GM21423 (cell line): ENCODE data around the gene RBM45.
"Not testable (repeated sequence)": the region's sequence is repeated elsewhere in the genome, so short reads cannot be mapped to it uniquely, and the experiment has no call there.

ENCODE experiments used
- ATAC-seq: cut with Tn5 transposase; IDR thresholded peaks from one replicate; pipeline ENCODE4 v1.9.1; 2021; ENCODE audit warnings: mild to moderate bottlenecking, moderate library complexity; ENCODE audit not compliant: unreplicated experiment

RBM45 gene, protein sequence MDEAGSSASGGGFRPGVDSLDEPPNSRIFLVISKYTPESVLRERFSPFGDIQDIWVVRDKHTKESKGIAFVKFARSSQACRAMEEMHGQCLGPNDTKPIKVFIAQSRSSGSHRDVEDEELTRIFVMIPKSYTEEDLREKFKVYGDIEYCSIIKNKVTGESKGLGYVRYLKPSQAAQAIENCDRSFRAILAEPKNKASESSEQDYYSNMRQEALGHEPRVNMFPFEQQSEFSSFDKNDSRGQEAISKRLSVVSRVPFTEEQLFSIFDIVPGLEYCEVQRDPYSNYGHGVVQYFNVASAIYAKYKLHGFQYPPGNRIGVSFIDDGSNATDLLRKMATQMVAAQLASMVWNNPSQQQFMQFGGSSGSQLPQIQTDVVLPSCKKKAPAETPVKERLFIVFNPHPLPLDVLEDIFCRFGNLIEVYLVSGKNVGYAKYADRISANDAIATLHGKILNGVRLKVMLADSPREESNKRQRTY

GRCh38 chr2:178112202-178113152 is at the start of gene RBM45:
Gene RBM45, plus strand, starts transcription at chr2:178112437. Its CDS starts 110 bp downstream, at chr2:178112547.
- peak; percentile 93 for ATAC-seq

- no peak for ATAC-seq
These were observed 45.9 kb upstream of the RBM45 start for GRCh38 chr2:178066324-178066723.

DNA sequence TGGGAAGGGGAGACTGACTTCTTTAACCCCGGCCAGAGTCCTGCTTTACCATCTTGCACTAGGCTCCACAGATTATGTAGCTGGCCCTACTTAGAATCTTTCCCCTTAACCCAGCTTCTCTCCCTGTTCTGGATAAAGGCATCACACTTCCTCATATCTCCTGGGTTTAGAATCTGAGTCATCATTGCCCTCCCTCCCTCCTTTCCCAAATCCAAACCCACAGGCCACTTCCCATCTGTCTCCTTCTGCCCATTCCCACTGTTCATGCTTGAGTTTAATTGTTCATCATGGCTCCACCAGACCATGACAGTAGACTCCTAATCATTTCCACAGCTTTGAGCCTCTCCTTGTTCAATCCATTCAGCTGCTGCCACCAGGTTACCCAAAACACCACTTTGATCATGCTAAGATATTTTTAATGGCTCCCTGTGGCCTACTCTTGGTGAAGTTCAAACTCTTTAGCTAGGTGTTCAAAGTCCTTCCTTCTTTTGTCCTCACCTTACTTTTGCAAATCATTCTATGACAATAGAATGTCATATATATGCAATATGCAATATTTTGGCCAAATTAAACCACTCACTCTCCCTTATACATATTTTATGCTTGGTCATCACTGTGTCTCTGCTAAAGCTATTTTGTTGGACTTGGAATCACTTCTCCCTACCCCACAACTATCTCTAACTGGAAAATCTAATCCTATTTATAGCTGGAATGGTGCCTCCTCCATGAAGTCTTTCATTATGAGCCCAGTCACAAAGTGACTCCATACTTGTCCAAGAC is 45.2 kb upstream of the RBM45 start:
- ATAC-seq, result no peak

GRCh38 chr2:178068823-178069454 is 43.3 kb upstream of the RBM45 start:
- ATAC-seq, result no peak

- no peak for ATAC-seq
These were observed 42.7 kb upstream of the RBM45 start for GRCh38 chr2:178069551-178069950.

DNA sequence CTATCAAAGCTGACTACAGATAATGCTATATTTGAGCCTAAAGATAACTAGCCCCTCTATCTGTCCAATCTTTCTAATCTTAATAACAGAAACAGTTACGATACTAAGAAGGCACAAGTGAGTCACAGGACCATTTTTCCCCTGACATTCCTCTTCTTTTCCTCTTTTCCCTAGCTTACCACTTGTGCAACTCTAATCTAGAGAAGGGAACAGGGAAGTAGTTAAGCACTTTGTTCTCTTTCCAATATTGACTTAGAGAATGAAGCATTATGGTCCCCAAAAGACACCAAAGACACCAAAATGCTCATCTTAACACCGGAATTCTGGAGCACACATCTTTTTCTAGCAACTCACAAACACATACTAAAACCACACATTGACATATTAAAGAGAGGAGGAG is 41.4 kb upstream of the RBM45 start:
- no peak for ATAC-seq

- ATAC-seq, result no peak
These were observed 40.2 kb upstream of the RBM45 start for GRCh38 chr2:178072000-178072382.

GRCh38 chr2:178072383-178073301 is 39.6 kb upstream of the RBM45 start, which contains the start of gene PDE11A:
Gene PDE11A, minus strand, starts transcription at chr2:178072777. Its CDS starts 340 bp downstream, at chr2:178072437.
- peak; percentile 84 for ATAC-seq

- no peak for ATAC-seq
These were observed 37.9 kb upstream of the RBM45 start for GRCh38 chr2:178074123-178075005.

GRCh38 chr2:178075006-178075326 is 37.3 kb upstream of the RBM45 start:
- ATAC-seq, result no peak

- no peak for ATAC-seq
These were observed 36.1 kb upstream of the RBM45 start for GRCh38 chr2:178076130-178076529.

GRCh38 chr2:178079279-178079678 is 33.0 kb upstream of the RBM45 start:
- not testable (repeated sequence) for ATAC-seq

DNA sequence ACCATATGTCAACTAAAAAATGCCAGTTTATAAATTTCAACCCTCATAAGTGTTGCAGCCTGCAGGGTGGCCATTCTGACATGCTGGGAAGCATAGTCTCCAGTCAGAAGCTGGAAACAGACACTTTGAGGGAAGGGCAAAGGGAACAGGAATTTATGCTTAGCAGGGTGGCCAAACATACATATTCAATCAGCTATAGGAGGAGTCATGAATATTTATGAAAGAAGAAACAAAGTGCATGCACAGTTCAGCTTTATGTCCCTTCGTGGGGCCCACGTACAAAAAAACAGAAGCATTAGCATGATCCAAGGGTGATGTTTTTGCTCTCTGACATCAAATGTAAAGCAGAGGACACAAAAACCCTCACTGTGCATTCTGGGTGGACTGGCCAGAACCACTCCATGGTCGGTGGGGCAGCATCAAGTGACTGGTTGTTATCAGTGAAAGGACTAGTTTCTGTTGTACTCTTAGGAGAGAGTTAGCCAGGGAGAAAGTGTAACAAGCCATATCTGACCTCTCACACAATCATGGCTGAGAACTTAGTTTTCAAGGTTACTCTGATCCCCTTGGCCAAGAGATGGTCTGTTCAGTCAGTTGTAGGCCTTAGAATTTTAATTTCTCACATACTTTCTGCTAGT is 29.7 kb upstream of the RBM45 start:
- ATAC-seq, result no peak

- ATAC-seq, result no peak
These were observed 28.0 kb upstream of the RBM45 start for GRCh38 chr2:178084273-178084672.

DNA sequence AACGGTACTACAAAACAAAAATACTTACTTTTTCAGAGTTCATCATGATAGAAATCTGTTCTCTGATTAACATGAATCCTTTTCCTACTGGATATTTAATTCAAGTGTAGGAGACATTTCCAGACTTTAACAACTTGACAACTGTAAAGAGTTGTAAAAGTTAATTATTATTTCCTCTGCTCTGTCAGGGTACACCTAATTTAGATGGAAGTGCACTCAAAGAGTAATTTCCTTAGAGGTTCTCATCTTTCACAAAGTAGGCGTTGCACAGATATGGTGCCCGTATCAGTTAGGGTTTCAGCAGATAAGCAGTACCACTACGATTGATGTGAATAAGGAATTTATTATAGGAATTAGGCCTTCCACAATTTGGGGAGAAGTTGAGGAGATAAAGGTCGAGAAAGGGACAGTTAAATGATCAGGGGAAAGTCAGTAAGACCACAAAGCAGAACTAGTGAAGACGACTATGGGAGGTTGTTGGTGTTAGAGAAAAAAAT is 23.4 kb upstream of the RBM45 start:
- ATAC-seq, result no peak

DNA sequence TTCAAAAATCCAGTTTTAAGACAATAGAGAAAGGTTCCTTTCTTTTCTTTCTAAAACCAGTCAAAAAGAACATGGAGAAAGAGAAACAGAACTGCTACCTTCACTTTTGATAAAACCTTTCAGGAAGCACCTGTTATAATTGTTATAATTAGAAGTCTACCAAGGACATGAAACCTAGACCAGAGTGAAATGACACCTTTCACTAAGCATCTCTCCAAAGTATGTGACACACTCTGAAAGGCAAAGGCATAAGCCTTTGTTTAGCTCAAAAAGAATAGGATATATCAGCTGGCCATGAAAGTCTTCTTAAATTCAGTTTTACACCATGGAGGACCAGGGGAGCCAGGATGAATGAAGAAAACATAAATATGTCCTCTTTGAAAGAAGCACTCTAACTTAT is 18.8 kb upstream of the RBM45 start:
- ATAC-seq, result no peak

- ATAC-seq, result no peak
These were observed 10.7 kb upstream of the RBM45 start for GRCh38 chr2:178101321-178102079.
